OCI-LY1 (cell line): ENCODE measurements around the gene NAXD.

Experiments
- H2AFZ ChIP-seq: fragments of 200-600 bp; sonication (generic), shearing (Covaris generic); 2 replicates; pipeline ENCODE4 v1.6.0; 2014; ENCODE audit warnings: antibody characterized with exemption, mild to moderate bottlenecking, low read length
- H3F3A ChIP-seq: fragments of 200-600 bp; sonication (generic), shearing (Covaris generic); 2 replicates; pipeline ENCODE4 v1.6.0; 2014; ENCODE audit warnings: mild to moderate bottlenecking, antibody characterized with exemption, low read length, moderate library complexity; ENCODE audit not compliant: insufficient read depth
- H3K27ac ChIP-seq: fragments of 200-600 bp; sonication (generic); 2 replicates; pipeline ENCODE4 v1.5.1; 2014; ENCODE audit warnings: low read length, mixed run types, mild to moderate bottlenecking, low read depth; ENCODE audit not compliant: poor library complexity, severe bottlenecking
- H3K27me3 ChIP-seq: fragments of 200-600 bp; sonication (generic); 2 replicates; pipeline ENCODE4 v1.6.0; 2014; ENCODE audit warnings: antibody characterized with exemption, mild to moderate bottlenecking, low read length, moderate library complexity; ENCODE audit not compliant: insufficient read depth
- H3K36me3 ChIP-seq: fragments of 200-600 bp; sonication (generic); 2 replicates; pipeline ENCODE4 v1.6.1; 2014; ENCODE audit warnings: mild to moderate bottlenecking, antibody characterized with exemption, low read length, moderate library complexity, mixed read lengths; ENCODE audit not compliant: insufficient read depth
- H3K4me1 ChIP-seq: fragments of 200-600 bp; sonication (generic); 2 replicates; pipeline ENCODE4 v1.5.1; 2014; ENCODE audit warnings: mild to moderate bottlenecking, low read length, moderate library complexity; ENCODE audit not compliant: insufficient read depth, severe bottlenecking
- H3K4me2 ChIP-seq: fragments of 200-600 bp; sonication (generic), shearing (Covaris generic); 2 replicates; pipeline ENCODE4 v1.6.1; 2014; ENCODE audit warnings: low read length
- H3K4me3 ChIP-seq: fragments of 200-600 bp; sonication (generic); 2 replicates; pipeline ENCODE4 v1.5.1; 2014; ENCODE audit warnings: low read length, low read depth, mild to moderate bottlenecking, mixed read lengths; ENCODE audit not compliant: poor library complexity, severe bottlenecking
- H3K79me2 ChIP-seq: fragments of 200-600 bp; shearing (Covaris generic); 2 replicates; pipeline ENCODE4 v1.6.1; 2016; ENCODE audit warnings: mixed run types, low read length, mixed read lengths; ENCODE audit not compliant: insufficient read depth
- H3K9ac ChIP-seq: fragments of 200-600 bp; sonication (generic), shearing (Covaris generic); 2 replicates; pipeline ENCODE4 v1.6.1; 2014; ENCODE audit warnings: mild to moderate bottlenecking, low read length, mixed read lengths
- H3K9me2 ChIP-seq: fragments of 200-600 bp; sonication (generic), shearing (Covaris generic); 2 replicates; pipeline ENCODE4 v1.6.1; 2014; ENCODE audit warnings: low read depth, mild to moderate bottlenecking, low read length, mixed read lengths
- H3K9me3 ChIP-seq: fragments of 200-600 bp; shearing (Covaris generic); 2 replicates; pipeline ENCODE4 v1.6.1; 2014; ENCODE audit warnings: low read length, mixed read lengths
- H4K20me1 ChIP-seq: fragments of 200-600 bp; sonication (generic), shearing (Covaris generic); 2 replicates; pipeline ENCODE4 v1.6.0; 2016; ENCODE audit warnings: mild to moderate bottlenecking, low read length; ENCODE audit not compliant: insufficient read depth
- EZH2 ChIP-seq: fragments of 200-600 bp; sonication (generic), shearing (Covaris generic); IDR thresholded peaks from 2 replicates; pipeline ENCODE4 v1.8.0; 2017; ENCODE audit warnings: borderline replicate concordance, mixed run types, mild to moderate bottlenecking, antibody characterized with exemption, low read length, moderate library complexity, mixed read lengths
- TF ChIP-seq, protein P1 (sequence below): fragments of 200-600 bp; sonication (generic), shearing (Covaris generic); IDR thresholded peaks from 2 replicates; pipeline ENCODE4 v1.5.1; 2017; ENCODE audit warnings: mild to moderate bottlenecking, antibody characterized with exemption, low read length, moderate library complexity, mixed read lengths

The NAXD gene

DNA sequence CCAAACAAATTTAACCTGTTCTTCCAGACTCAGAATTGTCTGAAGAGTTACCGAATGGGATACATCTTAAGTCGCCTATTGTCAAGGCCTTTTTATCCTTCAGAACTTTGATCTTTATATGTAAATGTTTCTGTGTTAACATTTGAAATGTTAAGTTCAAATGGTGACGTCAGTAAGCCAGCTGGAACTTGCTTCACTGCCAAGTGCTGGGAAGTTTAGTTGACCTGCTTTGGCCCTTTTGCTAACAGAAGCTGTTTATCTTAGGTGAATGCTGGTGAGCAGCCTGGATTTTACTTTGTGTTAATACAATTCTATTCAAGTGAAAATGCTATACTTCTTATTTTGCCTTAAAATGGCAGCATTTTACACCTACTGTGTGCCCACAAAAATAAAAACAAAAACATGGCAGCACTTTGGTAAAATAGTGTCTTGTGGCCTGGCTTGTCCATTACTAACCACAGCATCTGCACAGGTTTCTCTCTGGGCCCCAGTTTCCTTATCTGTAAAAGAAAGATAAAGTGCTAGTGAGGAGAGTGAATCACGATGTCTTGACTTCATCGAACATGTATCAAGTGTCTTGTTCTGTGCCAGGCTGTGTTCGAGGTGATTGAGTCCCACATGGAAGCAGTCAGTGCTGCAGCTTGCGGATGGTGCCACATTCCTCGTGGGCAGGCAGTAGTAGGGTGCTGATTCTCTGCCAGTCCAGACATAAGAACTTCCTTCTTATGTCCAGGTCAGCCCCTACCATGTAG is 2.2 kb downstream of the NAXD start:
- Histone ChIP-seq H3K27me3 (no peaks in the 10 kb centered on the region), H3F3A (no peaks in the 10 kb centered on the region), H3K36me3 (peaks cover 9% of the 10 kb centered on the region; the same call in 1 of the 2 replicates), H2AFZ (no peak overlapping the region), H4K20me1 (0 out of 2 replicates have a peak, but pooled peaks cover 2% of the 10 kb centered on the region), H3K4me2 (peak overlapping the region; percentile 64), H3K9me2 (no peaks in the 10 kb centered on the region), H3K79me2 (peaks cover 50% of the 10 kb centered on the region), H3K9me3 (no peaks in the 10 kb centered on the region), H3K4me3 (peak overlapping the region; percentile 92), H3K9ac (peak overlapping the region; percentile 82), H3K27ac (peak overlapping the region; percentile 4), H3K4me1 (peaks cover 24% of the 10 kb centered on the region)
- TF ChIP-seq, protein P1, sequence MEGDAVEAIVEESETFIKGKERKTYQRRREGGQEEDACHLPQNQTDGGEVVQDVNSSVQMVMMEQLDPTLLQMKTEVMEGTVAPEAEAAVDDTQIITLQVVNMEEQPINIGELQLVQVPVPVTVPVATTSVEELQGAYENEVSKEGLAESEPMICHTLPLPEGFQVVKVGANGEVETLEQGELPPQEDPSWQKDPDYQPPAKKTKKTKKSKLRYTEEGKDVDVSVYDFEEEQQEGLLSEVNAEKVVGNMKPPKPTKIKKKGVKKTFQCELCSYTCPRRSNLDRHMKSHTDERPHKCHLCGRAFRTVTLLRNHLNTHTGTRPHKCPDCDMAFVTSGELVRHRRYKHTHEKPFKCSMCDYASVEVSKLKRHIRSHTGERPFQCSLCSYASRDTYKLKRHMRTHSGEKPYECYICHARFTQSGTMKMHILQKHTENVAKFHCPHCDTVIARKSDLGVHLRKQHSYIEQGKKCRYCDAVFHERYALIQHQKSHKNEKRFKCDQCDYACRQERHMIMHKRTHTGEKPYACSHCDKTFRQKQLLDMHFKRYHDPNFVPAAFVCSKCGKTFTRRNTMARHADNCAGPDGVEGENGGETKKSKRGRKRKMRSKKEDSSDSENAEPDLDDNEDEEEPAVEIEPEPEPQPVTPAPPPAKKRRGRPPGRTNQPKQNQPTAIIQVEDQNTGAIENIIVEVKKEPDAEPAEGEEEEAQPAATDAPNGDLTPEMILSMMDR: no peak
- no peak for TF ChIP-seq EZH2

GRCh38 chr13:110618167-110618566 is 2.8 kb downstream of the NAXD start:
- no peaks in the 10 kb centered on the region for H3K9me2 ChIP-seq
- no peaks in the 10 kb centered on the region for H3F3A ChIP-seq
- TF ChIP-seq, protein P1: no peak
- no peak for TF ChIP-seq EZH2
- H2AFZ ChIP-seq: no peak overlapping the region
- no peak overlapping the region for H3K4me2 ChIP-seq
- no peak overlapping the region for H3K27ac ChIP-seq
- no peak overlapping the region for H3K4me3 ChIP-seq
- peaks cover 50% of the 10 kb centered on the region for H3K79me2 ChIP-seq
- no peaks in the 10 kb centered on the region for H3K9me3 ChIP-seq
- peaks cover 16% of the 10 kb centered on the region for H3K36me3 ChIP-seq
- H3K9ac ChIP-seq: no peak overlapping the region
- H3K4me1 ChIP-seq: peaks cover 24% of the 10 kb centered on the region
- 0 out of 2 replicates have a peak, but pooled peaks cover 2% of the 10 kb centered on the region for H4K20me1 ChIP-seq
- no peaks in the 10 kb centered on the region for H3K27me3 ChIP-seq

- Histone ChIP-seq H3K4me1 (peaks cover 24% of the 10 kb centered on the region), H3K4me3 (no peak overlapping the region), H3K9ac (no peak overlapping the region), H3K79me2 (peaks cover 50% of the 10 kb centered on the region), H2AFZ (no peak overlapping the region), H3K9me2 (no peaks in the 10 kb centered on the region), H3K27me3 (no peaks in the 10 kb centered on the region), H3K9me3 (no peaks in the 10 kb centered on the region), H3K4me2 (no peak overlapping the region), H3K27ac (no peak overlapping the region), H4K20me1 (0 out of 2 replicates have a peak, but pooled peaks cover 2% of the 10 kb centered on the region), H3K36me3 (peaks cover 21% of the 10 kb centered on the region), H3F3A (no peaks in the 10 kb centered on the region)
- TF ChIP-seq, protein P1: no peak
- TF ChIP-seq EZH2: no peak
Observed at GRCh38 chr13:110618780-110619179, 3.4 kb downstream of the NAXD start.
